ENCODE measurements around the gene MRPL48.
"Not testable (repeated sequence)": the region's sequence is repeated elsewhere in the genome, so short reads cannot be mapped to it uniquely, and the experiment has no call there.

Gene MRPL48

GRCh38 chr11:73852049-73852448 is 64.4 kb downstream of the MRPL48 start:
- DNase-seq, result no peak

DNA sequence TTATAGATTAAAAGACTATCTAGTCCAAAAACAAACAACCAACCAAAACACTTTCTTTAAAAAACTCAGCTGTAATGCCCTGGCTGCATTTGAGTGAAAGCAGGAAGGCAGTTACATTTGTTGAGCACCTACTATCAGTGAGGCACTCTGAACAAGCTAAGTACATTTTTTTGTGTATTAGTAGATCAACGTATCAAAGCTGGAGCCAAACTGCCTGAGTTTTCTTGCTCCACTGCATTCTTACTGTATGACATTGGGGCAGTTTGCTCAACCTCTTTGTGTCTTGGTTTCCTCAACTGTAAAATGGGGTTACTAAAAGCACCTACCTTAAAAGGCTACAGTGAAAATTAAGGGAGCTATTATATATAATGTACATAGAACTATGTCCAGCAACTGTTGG is 67.0 kb downstream of the MRPL48 start:
- DNase-seq, result no peak

DNA sequence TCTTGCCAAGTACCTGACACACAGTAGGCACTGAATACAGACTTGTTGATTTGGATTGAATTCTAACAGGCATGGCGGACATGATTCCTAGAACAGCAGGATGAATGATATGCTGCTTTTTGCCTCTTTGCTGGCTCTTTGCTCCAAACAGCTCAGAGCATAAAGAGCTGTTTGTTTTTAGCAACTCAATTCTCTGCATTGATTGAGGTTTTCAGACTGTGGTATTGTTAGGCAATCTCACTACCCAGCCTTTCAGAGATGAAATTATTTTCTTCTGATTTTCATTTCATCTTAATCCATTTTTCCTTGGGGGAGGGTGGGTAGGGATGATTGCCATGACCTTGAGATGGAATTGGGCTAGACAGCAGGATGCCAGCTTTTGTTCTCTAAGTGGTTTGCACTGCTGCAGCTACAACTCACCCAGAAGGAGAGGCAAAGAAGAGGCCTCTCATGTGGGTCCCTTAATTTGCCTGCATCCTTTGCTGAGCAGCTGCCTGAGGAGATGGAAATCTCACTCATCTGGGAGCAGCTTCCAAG is 68.4 kb downstream of the MRPL48 start:
- DNase-seq, result no peak

- no peak for DNase-seq
Measured at GRCh38 chr11:73859671-73860070, 72.0 kb downstream of the MRPL48 start.

GRCh38 chr11:73860202-73860601 is 72.5 kb downstream of the MRPL48 start:
- DNase-seq, result no peak

DNA sequence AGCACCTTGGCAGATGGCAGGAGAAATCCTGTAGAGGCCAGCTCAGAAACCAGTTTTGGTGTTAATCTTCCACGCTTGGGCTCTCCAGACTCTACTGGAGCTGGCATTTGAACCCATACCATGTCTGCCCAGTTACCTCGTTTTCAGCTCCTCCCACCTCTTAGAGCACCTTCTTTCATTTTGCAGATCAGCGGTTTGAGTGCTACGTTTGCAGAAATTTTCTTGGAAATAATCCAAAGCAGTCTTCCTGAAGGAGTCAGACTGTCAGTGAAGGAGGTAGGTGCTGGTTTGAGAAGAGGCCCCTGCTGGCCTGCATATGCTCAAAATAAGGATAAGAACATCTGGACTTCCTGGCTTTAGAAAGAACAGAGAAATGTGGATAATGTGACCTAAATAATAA is 75.3 kb downstream of the MRPL48 start:
- no peak for DNase-seq

GRCh38 chr11:73866095-73866579 is 78.5 kb downstream of the MRPL48 start:
- no peak for DNase-seq

DNA sequence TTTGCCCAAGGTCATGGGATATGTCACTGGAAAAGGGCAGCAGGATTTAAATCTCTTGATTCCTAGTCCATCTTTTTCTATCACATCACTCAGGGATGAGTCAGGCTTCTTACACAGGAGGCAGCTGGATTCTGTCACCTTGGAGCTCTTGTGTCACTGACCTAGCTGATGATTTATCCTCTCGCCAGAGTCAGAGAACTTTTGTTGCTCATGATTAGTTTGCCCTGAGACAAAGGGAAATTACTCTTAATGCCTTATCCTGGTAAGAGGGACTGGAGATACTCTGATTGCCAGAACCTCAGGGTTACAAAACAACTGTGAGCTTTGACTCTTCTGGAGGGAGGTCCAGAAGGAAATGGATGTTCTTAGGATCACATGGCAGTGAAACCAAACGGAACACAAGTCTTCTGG is 78.9 kb downstream of the MRPL48 start:
- DNase-seq, result peak; percentile 78

DNA sequence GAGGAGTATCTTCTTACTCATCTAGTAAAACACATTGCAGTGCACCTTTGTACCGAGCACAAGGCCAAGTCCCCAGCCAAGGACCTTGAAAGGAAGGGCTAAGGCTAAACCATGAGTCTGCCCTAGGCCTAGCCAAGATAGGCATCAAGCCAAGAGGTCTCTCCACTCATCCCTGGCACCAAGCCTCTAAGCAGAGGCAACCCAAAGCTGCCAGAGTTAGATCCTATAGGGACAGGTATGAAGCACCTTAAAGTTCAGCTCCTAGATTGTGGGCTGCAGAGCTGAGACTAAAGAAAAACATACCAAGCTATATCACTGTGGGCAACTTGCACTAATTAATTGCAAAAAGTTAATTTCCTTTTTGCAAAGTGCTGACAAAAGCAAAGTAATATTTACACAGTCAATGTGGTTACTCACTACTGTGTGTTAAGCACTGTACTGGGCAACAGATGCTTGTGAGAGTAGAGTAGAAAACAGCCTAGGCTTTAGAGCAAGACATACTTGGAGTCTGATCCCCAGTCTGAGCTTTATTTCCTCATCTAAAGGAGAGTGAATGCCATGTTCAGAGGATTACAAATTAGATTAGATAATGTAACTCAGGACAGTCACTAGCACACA is 81.8 kb downstream of the MRPL48 start:
- DNase-seq, result no peak

DNA sequence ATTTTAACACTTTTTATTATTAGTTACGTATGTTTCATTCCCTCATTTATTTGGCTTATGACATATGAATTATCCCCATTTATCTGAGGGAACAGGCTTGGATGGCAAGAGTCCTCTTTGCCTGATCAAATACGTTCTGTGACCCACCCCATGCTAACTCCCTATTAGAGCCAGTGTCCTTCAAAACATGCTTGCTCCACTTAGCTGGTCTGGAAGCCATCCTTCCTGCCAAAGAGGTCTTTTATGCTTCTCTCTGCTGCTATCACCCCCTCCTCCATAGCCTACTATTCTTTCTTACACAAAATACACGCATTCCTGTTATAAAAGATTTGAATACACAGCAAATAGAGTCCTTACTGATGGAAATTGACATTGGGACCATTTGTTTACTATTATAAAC is 82.6 kb downstream of the MRPL48 start:
- no peak for DNase-seq

GRCh38 chr11:73872749-73873357 is 85.2 kb downstream of the MRPL48 start:
- DNase-seq, result no peak

- no peak for DNase-seq
Measured at GRCh38 chr11:73875380-73875779, 87.7 kb downstream of the MRPL48 start.

DNA sequence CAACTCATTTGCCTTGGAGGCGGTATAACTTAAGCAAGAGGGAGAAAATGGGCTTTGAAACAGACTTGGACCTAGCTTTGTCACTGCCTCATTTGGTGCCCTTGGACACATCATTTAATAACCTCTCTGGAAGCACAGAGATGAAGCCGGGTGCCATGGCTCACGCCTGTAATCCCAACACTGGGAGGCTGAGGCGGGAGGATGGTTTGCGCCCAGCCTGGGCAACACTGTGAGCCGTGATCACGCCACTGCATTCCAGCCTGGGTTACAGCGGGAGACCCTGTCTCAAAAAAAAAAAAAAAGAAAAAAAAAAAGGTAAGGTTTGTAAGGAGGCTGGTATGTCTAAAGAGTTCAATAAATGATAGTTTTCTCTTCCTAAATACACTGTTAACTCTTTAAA is 88.2 kb downstream of the MRPL48 start:
- DNase-seq, result no peak

- DNase-seq, result peak; percentile 95
Measured at GRCh38 chr11:73876424-73877310, 89.0 kb downstream of the MRPL48 start, which contains the start of the genes COA4 and PAAF1. Gene COA4 (minus strand): TSS chr11:73876846. CDS start chr11:73873378, 3,468 bp downstream. Gene PAAF1 (plus strand): TSS chr11:73876999. CDS start chr11:73877022, 23 bp downstream.

GRCh38 chr11:73878771-73879170 is 91.1 kb downstream of the MRPL48 start:
- DNase-seq, result no peak

GRCh38 chr11:73880449-73880848 is 92.8 kb downstream of the MRPL48 start:
- not testable (repeated sequence) for DNase-seq

- no peak for DNase-seq
Measured at GRCh38 chr11:73883856-73884255, 96.2 kb downstream of the MRPL48 start.

DNA sequence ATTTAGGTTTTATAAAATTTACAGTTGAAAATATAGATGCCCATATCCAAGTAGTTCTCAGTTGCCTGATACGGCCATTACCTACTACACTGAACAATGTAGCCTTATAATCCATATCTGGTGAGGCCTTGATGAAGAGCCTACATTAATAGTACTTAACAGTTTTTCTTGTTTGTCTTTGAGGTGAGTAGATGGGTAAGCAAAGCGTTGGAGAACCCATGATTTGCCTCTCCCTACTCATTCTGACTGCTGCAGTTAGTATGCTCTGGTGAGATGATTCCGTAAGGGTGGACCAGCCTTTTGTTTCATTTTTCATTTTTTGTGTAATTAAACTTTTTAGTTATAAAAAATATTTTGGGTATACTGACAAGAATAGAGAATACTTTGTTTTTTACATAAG is 100.6 kb downstream of the MRPL48 start:
- no peak for DNase-seq

- DNase-seq, result no peak
Measured at GRCh38 chr11:73889019-73889418, 101.3 kb downstream of the MRPL48 start.

- no peak for DNase-seq
Measured at GRCh38 chr11:73889536-73889935, 101.9 kb downstream of the MRPL48 start.

DNA sequence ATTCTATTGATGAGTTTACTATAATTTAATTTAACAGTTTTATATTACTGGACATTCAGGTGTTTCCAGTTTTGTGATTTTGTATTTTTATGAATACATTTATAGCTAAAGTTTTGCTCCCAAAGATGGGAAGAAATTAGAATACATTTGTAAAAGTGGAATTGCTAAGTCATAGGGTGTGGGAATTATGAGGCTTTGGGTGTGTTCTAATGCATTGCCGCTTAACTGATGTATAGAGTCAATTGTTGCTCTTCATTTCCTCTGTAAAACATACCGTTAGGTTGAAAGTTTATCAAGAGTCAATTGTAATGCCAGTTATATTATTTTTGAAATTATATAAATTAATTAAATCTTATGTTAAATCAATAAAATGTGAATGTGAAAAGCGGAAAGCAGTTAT is 105.4 kb downstream of the MRPL48 start:
- DNase-seq, result no peak

- no peak for DNase-seq
Measured at GRCh38 chr11:73894725-73895335, 107.2 kb downstream of the MRPL48 start.

DNA sequence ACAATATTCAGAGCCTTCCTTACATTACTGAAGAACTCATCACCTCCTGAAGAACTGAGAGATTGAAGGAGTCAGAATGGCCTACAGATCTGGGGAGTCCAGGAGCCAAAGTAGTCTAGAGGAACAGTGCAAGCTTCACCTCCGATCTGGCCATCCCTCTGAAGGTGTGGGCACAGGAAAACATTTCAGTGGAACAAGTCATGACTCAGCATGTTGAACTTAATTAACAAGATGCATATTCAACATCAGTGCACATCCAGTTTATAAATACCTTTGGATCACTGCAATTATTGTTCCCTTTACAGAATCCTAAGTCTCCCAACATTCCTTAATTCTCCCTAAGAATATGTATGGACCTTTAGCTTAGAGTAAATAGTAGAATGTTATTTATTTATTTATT is 114.6 kb downstream of the MRPL48 start:
- no peak for DNase-seq

All from amniotic stem cell (primary cell).